Measurements from ENCODE around the gene CRY2.

DNA sequence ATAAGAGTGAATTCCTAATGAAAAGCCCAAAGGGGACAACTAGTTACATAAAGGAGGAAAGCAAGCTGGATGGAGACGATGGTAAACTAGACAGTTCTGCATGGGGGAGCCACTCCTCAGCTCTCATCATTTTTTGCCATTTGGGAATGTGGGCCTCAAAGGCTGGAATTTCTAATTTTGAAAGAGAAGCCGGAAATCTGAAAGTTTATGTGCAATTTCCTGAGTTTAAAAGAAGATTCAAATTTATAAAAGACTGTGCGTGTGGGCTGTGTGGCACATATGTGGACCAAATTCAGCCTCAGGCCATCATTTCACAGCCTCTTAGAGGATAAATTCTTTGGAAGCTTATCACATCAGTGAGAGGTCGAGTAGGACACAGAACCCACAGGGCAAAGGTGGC lies 18.3 kb upstream of the CRY2 start:
- no peak for TF ChIP-seq GATA2 (IDR thresholded peaks at IDR 0.05; ENCODE audit: low read depth, low read length)
- no peak for TF ChIP-seq GATA3 (IDR thresholded peaks at IDR 0.05; ENCODE audit: low read depth, low read length)

Measured in SH-SY5Y (cell line).